HepG2 (cell line): Measurements from ENCODE around the gene ZNF684. TPM values are rescaled to one million over a fixed set of nuclear protein-coding genes. Genes with fewer than 3 reads are reported as not detected.

Experiments
- GTF2F1 ChIP-seq: fragments of 150-350 bp; IDR thresholded peaks from 2 replicates; pipeline ENCODE4 v1.6.1; 2014; ENCODE audit warnings: low read length
- JUN ChIP-seq: sonication (generic); formaldehyde crosslinking; IDR thresholded peaks from 2 replicates; pipeline ENCODE4 v1.4.0; 2020; ENCODE audit warnings: mild to moderate bottlenecking, missing genetic modification reagents
- KDM3A ChIP-seq: IDR thresholded peaks from 2 replicates; pipeline ENCODE4 v1.6.1; 2018; ENCODE audit warnings: low read depth, missing compliant biosample characterization
- PRMT3 ChIP-seq: sonication (generic); formaldehyde crosslinking; IDR thresholded peaks from 2 replicates; pipeline ENCODE4 v1.8.1; 2022; ENCODE audit warnings: low read depth, mild to moderate bottlenecking, moderate library complexity, missing genetic modification reagents, borderline replicate concordance
- SRSF9 ChIP-seq: fragments of 200-400 bp; formaldehyde crosslinking; IDR thresholded peaks from 2 replicates; pipeline ENCODE4 v1.6.1; 2018; ENCODE audit warnings: borderline replicate concordance, mild to moderate bottlenecking, low read depth, low read length; ENCODE audit not compliant: insufficient read depth, poor library complexity, severe bottlenecking
- ZNF143 ChIP-seq: sonication (generic); formaldehyde crosslinking; IDR thresholded peaks from 2 replicates; pipeline ENCODE4 v1.4.0; 2020; ENCODE audit warnings: missing genetic modification reagents
- ZNF17 ChIP-seq: sonication (generic); formaldehyde crosslinking; IDR thresholded peaks from 2 replicates; pipeline ENCODE4 v1.5.0; 2020; ENCODE audit warnings: mild to moderate bottlenecking, missing genetic modification reagents
- ZNF558 ChIP-seq: sonication (generic); formaldehyde crosslinking; IDR thresholded peaks from 2 replicates; pipeline ENCODE4 v1.9.0; 2022; ENCODE audit warnings: mild to moderate bottlenecking, missing genetic modification reagents, borderline replicate concordance
- ZNF766 ChIP-seq: sonication (generic); formaldehyde crosslinking; IDR thresholded peaks from 2 replicates; pipeline ENCODE4 v1.5.0; 2020; ENCODE audit warnings: missing genetic modification reagents, borderline replicate concordance
- ZNF775 ChIP-seq: sonication (generic); formaldehyde crosslinking; IDR thresholded peaks from 2 replicates; pipeline ENCODE4 v1.4.0; 2020; ENCODE audit warnings: missing genetic modification reagents, mild to moderate bottlenecking, moderate library complexity, borderline replicate concordance
- ZNF776 ChIP-seq: sonication (generic); formaldehyde crosslinking; IDR thresholded peaks from 2 replicates; pipeline ENCODE4 v1.4.0; 2020; ENCODE audit warnings: mild to moderate bottlenecking, missing genetic modification reagents
- polyA plus RNA-seq, 8 experiments: library from polyadenylated mRNA; depleted of rRNA in 3 of 8; stranded (reverse) in 7 of 8; unstranded in 1 of 8; fragments of >200 nt; fragmentation: Illumina TruSeq in 4 of 8; extraction: Trizol in 4 of 8; gene quantifications; 2 replicates each; pipeline versions ENCODE4 v1.2.1 to v1.2.3, GENCODE V29; 2011 to 2016; ENCODE audit warnings: low read depth in 4 of 8, missing spikeins in 1 of 8, mixed read lengths in 1 of 8; ENCODE audit not compliant: insufficient read depth in 1 of 8
- total RNA-seq, 5 experiments: library from RNA; depleted of rRNA; stranded (reverse); fragments of >200 nt; fragmentation: Illumina TruSeq; extraction: Trizol; gene quantifications; 2 replicates each; pipeline ENCODE4 v1.2.3, GENCODE V29; 2016; ENCODE audit warnings: low read depth in 1 of 5
- TF ChIP-seq, protein P1 (sequence below): sonication (generic); formaldehyde crosslinking; IDR thresholded peaks from 2 replicates; pipeline ENCODE4 v1.4.0; 2020; ENCODE audit warnings: low read depth, mild to moderate bottlenecking, missing genetic modification reagents
- TF ChIP-seq, protein P2 (sequence below): sonication (generic); formaldehyde crosslinking; IDR thresholded peaks from 2 replicates; pipeline ENCODE4 v1.4.0; 2020; ENCODE audit warnings: low read depth, mild to moderate bottlenecking, missing genetic modification reagents
- TF ChIP-seq, protein P3 (sequence below): sonication (generic); formaldehyde crosslinking; conservative IDR thresholded peaks from 2 replicates; pipeline ENCODE4 v1.5.0; 2020; ENCODE audit warnings: missing genetic modification reagents
- TF ChIP-seq, protein P4 (sequence below): sonication (generic); formaldehyde crosslinking; conservative IDR thresholded peaks from 2 replicates; pipeline ENCODE4 v1.4.0; 2020; ENCODE audit warnings: mild to moderate bottlenecking, missing genetic modification reagents, moderate library complexity
- TF ChIP-seq, protein P5 (sequence below): sonication (generic); formaldehyde crosslinking; IDR thresholded peaks from 2 replicates; pipeline ENCODE4 v1.5.0; 2020; ENCODE audit warnings: missing genetic modification reagents
- TF ChIP-seq, protein P6 (sequence below): sonication (generic); formaldehyde crosslinking; IDR thresholded peaks from 2 replicates; pipeline ENCODE4 v1.9.0; 2021; ENCODE audit warnings: missing genetic modification reagents, borderline replicate concordance

Gene ZNF684
- total and polyA plus RNA-seq, 2 of the 13 experiments (the other 11 are each of a cell fraction or from before 2014, with no cell fraction given) = 6.5 to 15.2 TPM

DNA sequence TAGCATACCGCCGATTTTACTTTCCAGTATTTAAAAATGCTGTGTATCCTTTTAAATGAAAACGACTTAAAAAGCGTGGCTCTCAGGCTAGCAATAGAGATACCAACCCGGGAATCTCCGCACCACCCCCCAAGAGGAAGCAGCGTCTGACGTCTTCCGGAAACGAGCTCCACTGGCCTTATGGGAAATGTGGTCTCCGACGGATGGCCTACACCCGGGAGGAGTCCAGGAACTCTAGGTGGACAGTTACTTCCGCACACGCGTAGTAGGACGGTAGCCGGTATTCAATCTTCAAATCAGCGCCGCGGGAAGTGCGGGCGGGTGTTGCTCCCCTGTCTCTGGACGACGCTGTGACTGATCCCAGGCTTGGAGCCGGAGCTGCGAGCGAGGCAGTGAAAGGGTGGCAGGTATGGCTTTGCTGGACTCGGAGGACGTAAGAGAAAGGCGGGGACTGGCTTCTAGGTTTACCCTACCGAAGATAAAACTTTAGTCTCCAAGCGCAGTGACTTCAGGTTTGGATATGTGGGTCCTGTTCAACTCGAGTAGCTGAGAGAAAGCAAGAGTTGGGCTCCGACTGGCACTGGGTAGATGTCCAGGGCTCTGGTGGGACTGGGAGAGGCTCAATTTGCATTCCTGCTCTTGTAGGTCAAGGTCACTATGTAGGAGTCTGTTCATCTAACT, at the start of gene ZNF684 (continued):
- TF ChIP-seq ZNF766 (CRISPR knock-in tag) = no peak; the same call in 1 of the 2 replicates
- peak; percentile 95 for TF ChIP-seq ZNF143 (CRISPR knock-in tag)
- no peak for TF ChIP-seq KDM3A (CRISPR knock-in tag)
- TF ChIP-seq GTF2F1 = no peak
- no peak for TF ChIP-seq ZNF558 (CRISPR knock-in tag)
- TF ChIP-seq, protein P1, sequence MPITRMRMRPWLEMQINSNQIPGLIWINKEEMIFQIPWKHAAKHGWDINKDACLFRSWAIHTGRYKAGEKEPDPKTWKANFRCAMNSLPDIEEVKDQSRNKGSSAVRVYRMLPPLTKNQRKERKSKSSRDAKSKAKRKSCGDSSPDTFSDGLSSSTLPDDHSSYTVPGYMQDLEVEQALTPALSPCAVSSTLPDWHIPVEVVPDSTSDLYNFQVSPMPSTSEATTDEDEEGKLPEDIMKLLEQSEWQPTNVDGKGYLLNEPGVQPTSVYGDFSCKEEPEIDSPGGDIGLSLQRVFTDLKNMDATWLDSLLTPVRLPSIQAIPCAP = no peak
- TF ChIP-seq ZNF776 (CRISPR knock-in tag) = no peak
- no peak for TF ChIP-seq ZNF17
- TF ChIP-seq PRMT3 (CRISPR knock-in tag) = no peak
- TF ChIP-seq, protein P2, sequence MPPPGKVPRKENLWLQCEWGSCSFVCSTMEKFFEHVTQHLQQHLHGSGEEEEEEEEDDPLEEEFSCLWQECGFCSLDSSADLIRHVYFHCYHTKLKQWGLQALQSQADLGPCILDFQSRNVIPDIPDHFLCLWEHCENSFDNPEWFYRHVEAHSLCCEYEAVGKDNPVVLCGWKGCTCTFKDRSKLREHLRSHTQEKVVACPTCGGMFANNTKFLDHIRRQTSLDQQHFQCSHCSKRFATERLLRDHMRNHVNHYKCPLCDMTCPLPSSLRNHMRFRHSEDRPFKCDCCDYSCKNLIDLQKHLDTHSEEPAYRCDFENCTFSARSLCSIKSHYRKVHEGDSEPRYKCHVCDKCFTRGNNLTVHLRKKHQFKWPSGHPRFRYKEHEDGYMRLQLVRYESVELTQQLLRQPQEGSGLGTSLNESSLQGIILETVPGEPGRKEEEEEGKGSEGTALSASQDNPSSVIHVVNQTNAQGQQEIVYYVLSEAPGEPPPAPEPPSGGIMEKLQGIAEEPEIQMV = 0 out of 2 replicates have a peak, but pooled peaks have one; percentile 53
- TF ChIP-seq, protein P3, sequence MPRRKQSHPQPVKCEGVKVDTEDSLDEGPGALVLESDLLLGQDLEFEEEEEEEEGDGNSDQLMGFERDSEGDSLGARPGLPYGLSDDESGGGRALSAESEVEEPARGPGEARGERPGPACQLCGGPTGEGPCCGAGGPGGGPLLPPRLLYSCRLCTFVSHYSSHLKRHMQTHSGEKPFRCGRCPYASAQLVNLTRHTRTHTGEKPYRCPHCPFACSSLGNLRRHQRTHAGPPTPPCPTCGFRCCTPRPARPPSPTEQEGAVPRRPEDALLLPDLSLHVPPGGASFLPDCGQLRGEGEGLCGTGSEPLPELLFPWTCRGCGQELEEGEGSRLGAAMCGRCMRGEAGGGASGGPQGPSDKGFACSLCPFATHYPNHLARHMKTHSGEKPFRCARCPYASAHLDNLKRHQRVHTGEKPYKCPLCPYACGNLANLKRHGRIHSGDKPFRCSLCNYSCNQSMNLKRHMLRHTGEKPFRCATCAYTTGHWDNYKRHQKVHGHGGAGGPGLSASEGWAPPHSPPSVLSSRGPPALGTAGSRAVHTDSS = no peak
- TF ChIP-seq SRSF9 = no peak
- TF ChIP-seq ZNF775 (CRISPR knock-in tag) = no peak
- TF ChIP-seq, protein P4, sequence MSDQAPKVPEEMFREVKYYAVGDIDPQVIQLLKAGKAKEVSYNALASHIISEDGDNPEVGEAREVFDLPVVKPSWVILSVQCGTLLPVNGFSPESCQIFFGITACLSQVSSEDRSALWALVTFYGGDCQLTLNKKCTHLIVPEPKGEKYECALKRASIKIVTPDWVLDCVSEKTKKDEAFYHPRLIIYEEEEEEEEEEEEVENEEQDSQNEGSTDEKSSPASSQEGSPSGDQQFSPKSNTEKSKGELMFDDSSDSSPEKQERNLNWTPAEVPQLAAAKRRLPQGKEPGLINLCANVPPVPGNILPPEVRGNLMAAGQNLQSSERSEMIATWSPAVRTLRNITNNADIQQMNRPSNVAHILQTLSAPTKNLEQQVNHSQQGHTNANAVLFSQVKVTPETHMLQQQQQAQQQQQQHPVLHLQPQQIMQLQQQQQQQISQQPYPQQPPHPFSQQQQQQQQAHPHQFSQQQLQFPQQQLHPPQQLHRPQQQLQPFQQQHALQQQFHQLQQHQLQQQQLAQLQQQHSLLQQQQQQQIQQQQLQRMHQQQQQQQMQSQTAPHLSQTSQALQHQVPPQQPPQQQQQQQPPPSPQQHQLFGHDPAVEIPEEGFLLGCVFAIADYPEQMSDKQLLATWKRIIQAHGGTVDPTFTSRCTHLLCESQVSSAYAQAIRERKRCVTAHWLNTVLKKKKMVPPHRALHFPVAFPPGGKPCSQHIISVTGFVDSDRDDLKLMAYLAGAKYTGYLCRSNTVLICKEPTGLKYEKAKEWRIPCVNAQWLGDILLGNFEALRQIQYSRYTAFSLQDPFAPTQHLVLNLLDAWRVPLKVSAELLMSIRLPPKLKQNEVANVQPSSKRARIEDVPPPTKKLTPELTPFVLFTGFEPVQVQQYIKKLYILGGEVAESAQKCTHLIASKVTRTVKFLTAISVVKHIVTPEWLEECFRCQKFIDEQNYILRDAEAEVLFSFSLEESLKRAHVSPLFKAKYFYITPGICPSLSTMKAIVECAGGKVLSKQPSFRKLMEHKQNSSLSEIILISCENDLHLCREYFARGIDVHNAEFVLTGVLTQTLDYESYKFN = peak; percentile 49
- TF ChIP-seq, protein P5, sequence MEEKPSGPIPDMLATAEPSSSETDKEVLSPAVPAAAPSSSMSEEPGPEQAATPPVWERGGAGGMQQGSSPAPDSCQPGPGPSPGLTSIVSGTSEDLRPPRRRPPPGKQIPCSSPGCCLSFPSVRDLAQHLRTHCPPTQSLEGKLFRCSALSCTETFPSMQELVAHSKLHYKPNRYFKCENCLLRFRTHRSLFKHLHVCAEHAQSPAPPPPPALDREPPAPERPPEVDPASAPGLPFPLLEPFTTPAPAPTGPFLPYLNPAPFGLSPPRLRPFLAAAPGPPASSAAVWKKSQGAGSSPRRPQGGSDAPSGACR (CRISPR knock-in tag) = peak; percentile 81; the same call in 1 of the 2 replicates
- TF ChIP-seq JUN (CRISPR knock-in tag) = no peak
- TF ChIP-seq, protein P6, sequence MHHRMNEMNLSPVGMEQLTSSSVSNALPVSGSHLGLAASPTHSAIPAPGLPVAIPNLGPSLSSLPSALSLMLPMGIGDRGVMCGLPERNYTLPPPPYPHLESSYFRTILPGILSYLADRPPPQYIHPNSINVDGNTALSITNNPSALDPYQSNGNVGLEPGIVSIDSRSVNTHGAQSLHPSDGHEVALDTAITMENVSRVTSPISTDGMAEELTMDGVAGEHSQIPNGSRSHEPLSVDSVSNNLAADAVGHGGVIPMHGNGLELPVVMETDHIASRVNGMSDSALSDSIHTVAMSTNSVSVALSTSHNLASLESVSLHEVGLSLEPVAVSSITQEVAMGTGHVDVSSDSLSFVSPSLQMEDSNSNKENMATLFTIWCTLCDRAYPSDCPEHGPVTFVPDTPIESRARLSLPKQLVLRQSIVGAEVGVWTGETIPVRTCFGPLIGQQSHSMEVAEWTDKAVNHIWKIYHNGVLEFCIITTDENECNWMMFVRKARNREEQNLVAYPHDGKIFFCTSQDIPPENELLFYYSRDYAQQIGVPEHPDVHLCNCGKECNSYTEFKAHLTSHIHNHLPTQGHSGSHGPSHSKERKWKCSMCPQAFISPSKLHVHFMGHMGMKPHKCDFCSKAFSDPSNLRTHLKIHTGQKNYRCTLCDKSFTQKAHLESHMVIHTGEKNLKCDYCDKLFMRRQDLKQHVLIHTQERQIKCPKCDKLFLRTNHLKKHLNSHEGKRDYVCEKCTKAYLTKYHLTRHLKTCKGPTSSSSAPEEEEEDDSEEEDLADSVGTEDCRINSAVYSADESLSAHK (CRISPR knock-in tag) = no peak
